GM12878 (cell line): ENCODE results near the gene MOGAT1.

ENCODE experiments used
- ATF7 ChIP-seq: fragments of 450-650 bp; IDR thresholded peaks from 2 replicates; pipeline ENCODE4 v1.6.1; 2016; ENCODE audit warnings: low read depth, mild to moderate bottlenecking
- CREM ChIP-seq: IDR thresholded peaks from 2 replicates; pipeline ENCODE4 v1.6.1; 2014; ENCODE audit warnings: antibody characterized with exemption, low read depth
- CTCF ChIP-seq, 3 experiments: IDR thresholded peaks in 2 of 3; conservative IDR thresholded peaks in 1 of 3; 2 replicates each; pipeline ENCODE4 v1.5.1; 2011; ENCODE audit warnings: low read depth in 3 of 3, low read length in 3 of 3, mild to moderate bottlenecking in 3 of 3, control low read depth in 2 of 3, moderate library complexity in 2 of 3, inconsistent platforms in 1 of 3, mixed read lengths in 1 of 3; ENCODE audit not compliant: control insufficient read depth in 2 of 3, insufficient read depth in 1 of 3; ENCODE audit errors: extremely low read depth in 1 of 3
- EGR1 ChIP-seq, 2 experiments: IDR thresholded peaks; 1 replicate in 1 of 2; 2 replicates in 1 of 2; pipeline ENCODE4 v1.6.1; 2011 to 2012; ENCODE audit warnings: low read depth in 2 of 2, low read length in 2 of 2, borderline replicate concordance in 1 of 2, mild to moderate bottlenecking in 1 of 2, moderate library complexity in 1 of 2
- EP300 ChIP-seq, 2 experiments: fragments of 150-350 bp in 1 of 2; IDR thresholded peaks; 2 replicates each; pipeline ENCODE4 v1.6.1; 2011 to 2012; ENCODE audit warnings: low read depth in 2 of 2, low read length in 2 of 2, borderline replicate concordance in 1 of 2, improper control_type of control experiment in 1 of 2, inconsistent platforms in 1 of 2; ENCODE audit not compliant: control insufficient read depth in 1 of 2
- EZH2 ChIP-seq: IDR thresholded peaks from 2 replicates; pipeline ENCODE4 v1.6.1; 2012; ENCODE audit warnings: low read depth, mild to moderate bottlenecking, control low read depth, inconsistent platforms, low read length, borderline replicate concordance; ENCODE audit not compliant: control insufficient read depth
- FOS ChIP-seq: IDR thresholded peaks from 3 replicates; pipeline ENCODE4 v1.6.1; 2011; ENCODE audit warnings: borderline replicate concordance; ENCODE audit not compliant: insufficient read length; ENCODE audit errors: extremely low read depth
- IKZF1 ChIP-seq: fragments of 450-650 bp; conservative IDR thresholded peaks from 2 replicates; pipeline ENCODE4 v1.6.1; 2017; ENCODE audit warnings: antibody characterized with exemption, mild to moderate bottlenecking
- JUND ChIP-seq: IDR thresholded peaks from 2 replicates; pipeline ENCODE4 v1.6.1; 2012; ENCODE audit warnings: low read depth, mild to moderate bottlenecking, low read length, improper control_type of control experiment, moderate library complexity
- MEF2B ChIP-seq: fragments of 450-650 bp; IDR thresholded peaks from 2 replicates; pipeline ENCODE4 v1.6.1; 2018; ENCODE audit warnings: mild to moderate bottlenecking, moderate library complexity; ENCODE audit not compliant: partially characterized antibody, poor library complexity, severe bottlenecking
- PML ChIP-seq: IDR thresholded peaks from 2 replicates; pipeline ENCODE4 v1.6.1; 2012; ENCODE audit warnings: low read length, inconsistent platforms
- POLR2AphosphoS5 ChIP-seq: IDR thresholded peaks from 2 replicates; pipeline ENCODE4 v1.6.1; 2011; ENCODE audit warnings: mild to moderate bottlenecking, low read length, inconsistent platforms
- RCOR1 ChIP-seq: conservative IDR thresholded peaks from 2 replicates; pipeline ENCODE4 v1.6.1; 2012; ENCODE audit warnings: low read depth, low read length, improper control_type of control experiment

- no peak for TF ChIP-seq PML
- no peak for TF ChIP-seq ATF7
- no peak for TF ChIP-seq EGR1 (IDR thresholded peaks at IDR 0.05; ENCODE audit: borderline replicate concordance in 1 of 2, low read depth in 2 of 2, low read length in 2 of 2)
- no peak for TF ChIP-seq CREM
- no peak for TF ChIP-seq RCOR1
- TF ChIP-seq EP300 (IDR thresholded peaks at IDR 0.05; ENCODE audit: borderline replicate concordance in 1 of 2, control insufficient read depth in 1 of 2, low read depth in 2 of 2, low read length in 2 of 2), result no peak
- TF ChIP-seq CTCF (IDR thresholded peaks at IDR 0.05 in 2 of 3, conservative IDR thresholded peaks at IDR 0.05 in 1 of 3; ENCODE audit: control insufficient read depth in 2 of 3, extremely low read depth in 1 of 3, insufficient read depth in 1 of 3, low read depth in 3 of 3, low read length in 3 of 3), result no peak
- TF ChIP-seq POLR2AphosphoS5, result no peak
- TF ChIP-seq MEF2B, result no peak
- TF ChIP-seq JUND, result no peak
- no peak for TF ChIP-seq IKZF1
- TF ChIP-seq FOS, result no peak
- no peak for TF ChIP-seq EZH2
Measured at GRCh38 chr2:222728621-222729020, 57.2 kb downstream of the MOGAT1 start.
